HepG2 (cell line): ENCODE data around the gene RNASE4. TPM values are rescaled to one million over a fixed set of nuclear protein-coding genes. Genes with fewer than 3 reads are reported as not detected.

Experiments used
- ATAC-seq: fragments of 200-7000 bp; cut with Tn5 transposase; 3 replicates; pipeline ENCODE4 v1.9.1; 2020; ENCODE audit warnings: mild to moderate bottlenecking, moderate library complexity
- BruUV-seq: library from RNA; stranded (reverse); fragments of 400-500 nt; replicated peaks from 2 replicates; lab custom pipeline; 2021; lab: Mats Ljungman, UMichigan
- CTCF ChIA-PET: fragments of 300-600 bp; formaldehyde crosslinking; extraction: SDS; loops from one replicate; lab custom pipeline; 2021; ENCODE audit warnings: low total read pairs, inconsistent platforms, low intra/inter-chr PET ratio; lab: Yijun Ruan, JAX
- POLR2A ChIA-PET: fragments of 350-600 bp; sonication (Branson Sonifier 250); formaldehyde crosslinking; loops from one replicate; lab custom pipeline; 2020; ENCODE audit warnings: antibody characterized with exemption, inconsistent platforms; lab: Yijun Ruan, JAX
- DNase-seq: peaks from one replicate; pipeline ENCODE4 v3.0.0-alpha.2; 2015; ENCODE audit warnings: low spot score
- FAIRE-seq: peaks from 3 replicates; lab custom pipeline; 2011; peaks lifted over from hg19 to GRCh38; lab: Jason Lieb, UNC
- H2AFZ ChIP-seq: one replicate; pipeline ENCODE4 v1.6.1; 2011; ENCODE audit warnings: low read length, inconsistent platforms
- H3K27ac ChIP-seq: fragments of 300-600 bp; 3 replicates; pipeline ENCODE4 v1.8.0; 2011; ENCODE audit warnings: mixed run types, mild to moderate bottlenecking, mixed read lengths, low read length, inconsistent platforms; ENCODE audit not compliant: insufficient read depth; ENCODE audit errors: extremely low read length
- H3K27me3 ChIP-seq, 2 experiments: fragments of 200-600 bp in 1 of 2; 2 replicates in 1 of 2; 3 replicates in 1 of 2; pipeline versions ENCODE4 v1.6.0 to v1.8.0; 2011; ENCODE audit warnings: low read length in 2 of 2, mild to moderate bottlenecking in 2 of 2, moderate library complexity in 2 of 2, inconsistent platforms in 1 of 2; ENCODE audit not compliant: insufficient read depth in 2 of 2, control insufficient read depth in 1 of 2
- H3K36me3 ChIP-seq, 2 experiments: fragments of 200-600 bp in 1 of 2; replicated peaks in 1 of 2; 2 replicates in 1 of 2; 3 replicates in 1 of 2; pipeline versions ENCODE4 v1.5.1 to v1.8.0; 2011; ENCODE audit warnings: low read length in 2 of 2, inconsistent platforms in 1 of 2; ENCODE audit not compliant: insufficient read depth in 2 of 2, control insufficient read depth in 1 of 2
- H3K4me1 ChIP-seq: 2 replicates; pipeline ENCODE4 v1.5.1; 2012; ENCODE audit warnings: low read length, inconsistent platforms; ENCODE audit not compliant: insufficient read depth
- H3K4me2 ChIP-seq: 2 replicates; pipeline ENCODE4 v1.6.0; 2011; ENCODE audit warnings: low read depth, low read length, inconsistent platforms
- H3K4me3 ChIP-seq, 3 experiments: fragments of 200-600 bp in 1 of 3; sonication (generic), shearing (Covaris generic) in 1 of 3; replicated peaks in 1 of 3; 2 replicates each; pipeline ENCODE4 v1.5.1; 2011 to 2016; ENCODE audit warnings: low read length in 3 of 3, inconsistent platforms in 2 of 3, low read depth in 2 of 3, mild to moderate bottlenecking in 2 of 3, control low read depth in 1 of 3, mixed read lengths in 1 of 3; ENCODE audit not compliant: insufficient read depth in 1 of 3
- H3K79me2 ChIP-seq: one replicate; pipeline ENCODE4 v1.6.1; 2011; ENCODE audit warnings: low read length, inconsistent platforms; ENCODE audit not compliant: insufficient read depth
- H3K9ac ChIP-seq: 2 replicates; pipeline ENCODE4 v1.6.0; 2011; ENCODE audit warnings: mild to moderate bottlenecking, low read depth, low read length, inconsistent platforms; ENCODE audit not compliant: insufficient read depth
- H3K9me3 ChIP-seq: 2 replicates; pipeline ENCODE4 v1.5.1; 2012; ENCODE audit warnings: mild to moderate bottlenecking, low read length
- H4K20me1 ChIP-seq: 2 replicates; pipeline ENCODE4 v1.6.0; 2011; ENCODE audit warnings: inconsistent platforms, mild to moderate bottlenecking, low read length, moderate library complexity; ENCODE audit not compliant: insufficient read depth
- ADNP ChIP-seq: sonication (generic); formaldehyde crosslinking; IDR thresholded peaks from 2 replicates; pipeline ENCODE4 v1.4.0; 2020; ENCODE audit warnings: missing genetic modification reagents
- HDAC6 ChIP-seq: fragments of 200-600 bp; sonication (generic); IDR thresholded peaks from 2 replicates; pipeline ENCODE4 v1.7.0; 2017; ENCODE audit warnings: mild to moderate bottlenecking, antibody characterized with exemption, low read length, low read depth
- JUNB ChIP-seq: sonication (generic); formaldehyde crosslinking; IDR thresholded peaks from 2 replicates; pipeline ENCODE4 v1.8.0; 2022; ENCODE audit warnings: missing genetic modification reagents, mild to moderate bottlenecking, borderline replicate concordance
- PAF1 ChIP-seq: IDR thresholded peaks from 2 replicates; pipeline ENCODE4 v1.6.1; 2016; ENCODE audit warnings: missing genetic modification reagents, missing compliant biosample characterization
- POLR2A ChIP-seq, 2 experiments: IDR thresholded peaks; 2 replicates each; pipeline ENCODE4 v1.6.1; 2011; ENCODE audit warnings: low read depth in 2 of 2, low read length in 2 of 2, mild to moderate bottlenecking in 1 of 2, moderate library complexity in 1 of 2; ENCODE audit not compliant: insufficient read depth in 1 of 2
- POLR2AphosphoS5 ChIP-seq: IDR thresholded peaks from 2 replicates; pipeline ENCODE4 v1.6.1; 2012; ENCODE audit warnings: low read depth, low read length
- POLR2G ChIP-seq: fragments of 200-400 bp; formaldehyde crosslinking; IDR thresholded peaks from 2 replicates; pipeline ENCODE4 v1.6.1; 2018; ENCODE audit warnings: mild to moderate bottlenecking, low read depth, low read length, moderate library complexity
- RAD21 ChIP-seq: fragments of 450-650 bp; formaldehyde crosslinking; IDR thresholded peaks from 2 replicates; pipeline ENCODE4 v1.5.0; 2020; ENCODE audit warnings: mild to moderate bottlenecking
- RBFOX2 ChIP-seq: fragments of 200-400 bp; formaldehyde crosslinking; IDR thresholded peaks from 2 replicates; pipeline ENCODE4 v1.6.1; 2017; ENCODE audit warnings: low read depth, mild to moderate bottlenecking, low read length
- RORA ChIP-seq: sonication (generic); formaldehyde crosslinking; IDR thresholded peaks from 2 replicates; pipeline ENCODE4 v1.5.0; 2020; ENCODE audit warnings: mild to moderate bottlenecking, missing genetic modification reagents, moderate library complexity
- SMC3 ChIP-seq: IDR thresholded peaks from 2 replicates; pipeline ENCODE4 v1.6.1; 2011; ENCODE audit warnings: low read length, improper control_type of control experiment
- STAG1 ChIP-seq: sonication (generic); formaldehyde crosslinking; IDR thresholded peaks from 2 replicates; pipeline ENCODE4 v1.4.0; 2020; ENCODE audit warnings: missing genetic modification reagents
- TOE1 ChIP-seq: sonication (generic); formaldehyde crosslinking; IDR thresholded peaks from 2 replicates; pipeline ENCODE4 v1.4.0; 2020; ENCODE audit warnings: mild to moderate bottlenecking, missing genetic modification reagents
- ZNF3 ChIP-seq: IDR thresholded peaks from 2 replicates; pipeline ENCODE4 v1.7.0; 2017; ENCODE audit warnings: inconsistent platforms
- ZSCAN22 ChIP-seq: sonication (generic); formaldehyde crosslinking; IDR thresholded peaks from 2 replicates; pipeline ENCODE4 v1.4.0; 2020; ENCODE audit warnings: mild to moderate bottlenecking, missing genetic modification reagents
- WGBS: methylation state at CpG from one replicate; pipeline ENCODE4 v1.1.6; 2017; ENCODE audit warnings: low lambda C conversion rate; 5-methylcytosine and 5-hydroxymethylcytosine counted together
- in situ Hi-C: cut with HindIII; loops from 2 replicates; pipeline ENCODE4 v1.10.0; 2017; ENCODE audit warnings: low pct_unique_long_range_greater_than_20kb; ENCODE audit not compliant: extremely low pct_ligation_motif_present
- intact Hi-C: fragments of 100-400 bp; cut with micrococcal nuclease; formaldehyde crosslinking; loops from one replicate; pipeline ENCODE4 v1.10.0; 2022; ENCODE audit not compliant: unreplicated experiment
- polyA plus RNA-seq, 8 experiments: library from polyadenylated mRNA; depleted of rRNA in 3 of 8; stranded (reverse) in 7 of 8; unstranded in 1 of 8; fragments of >200 nt; fragmentation: Illumina TruSeq in 4 of 8; extraction: Trizol in 4 of 8; gene quantifications; 2 replicates each; pipeline versions ENCODE4 v1.2.1 to v1.2.3, GENCODE V29; 2011 to 2016; ENCODE audit warnings: low read depth in 4 of 8, missing spikeins in 1 of 8, mixed read lengths in 1 of 8; ENCODE audit not compliant: insufficient read depth in 1 of 8
- total RNA-seq, 5 experiments: library from RNA; depleted of rRNA; stranded (reverse); fragments of >200 nt; fragmentation: Illumina TruSeq; extraction: Trizol; gene quantifications; 2 replicates each; pipeline ENCODE4 v1.2.3, GENCODE V29; 2016; ENCODE audit warnings: low read depth in 1 of 5
- TF ChIP-seq, protein P1 (sequence below): sonication (generic); formaldehyde crosslinking; IDR thresholded peaks from 2 replicates; pipeline ENCODE4 v1.5.0; 2020; ENCODE audit warnings: mild to moderate bottlenecking, missing genetic modification reagents, moderate library complexity
- TF ChIP-seq, protein P2 (sequence below): IDR thresholded peaks from 2 replicates; pipeline ENCODE4 v1.6.1; 2012; ENCODE audit warnings: low read depth, low read length, improper control_type of control experiment

The RNASE4 gene
- total and polyA plus RNA-seq, 2 of the 13 experiments (the other 11 are each of a cell fraction or from before 2014, with no cell fraction given) = 109 to 983 TPM

DNA sequence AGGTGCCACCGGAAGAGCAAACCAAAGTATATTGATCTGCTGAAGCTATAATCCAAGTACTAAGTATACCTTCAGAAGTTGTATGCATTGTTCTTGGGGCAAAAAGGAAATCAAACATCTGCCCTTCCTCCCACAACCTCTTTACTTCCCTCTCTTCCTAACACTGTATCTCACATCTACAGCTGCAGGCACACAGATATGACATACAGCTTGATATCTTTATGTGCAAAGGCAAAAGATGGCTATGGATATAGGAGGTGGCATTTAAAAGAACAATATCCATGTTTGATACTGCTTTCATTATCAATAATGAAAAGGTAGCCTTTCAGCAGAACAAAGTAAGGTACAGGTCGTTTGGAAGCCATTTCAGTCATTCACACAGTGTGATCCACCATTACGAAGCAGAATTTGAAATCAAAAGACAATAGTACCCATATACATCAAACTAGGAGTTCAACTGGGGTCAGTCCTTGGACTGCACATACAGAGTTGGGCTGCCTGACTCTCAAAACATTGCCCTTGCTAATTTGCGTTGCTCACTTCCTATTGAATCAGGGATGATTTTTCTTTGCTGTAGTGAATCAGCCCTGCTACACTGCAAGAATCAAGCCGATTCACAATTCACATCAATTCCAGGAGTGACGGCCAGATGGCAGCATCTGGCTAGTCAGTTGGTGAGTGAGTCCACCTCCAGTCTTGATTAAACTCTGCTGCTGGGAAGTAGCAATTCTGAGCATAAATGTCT, 13.1 kb downstream of the RNASE4 start:
- CTCF ChIA-PET = interaction anchor here (0.9 to 1.7 kb wide), 4 partner anchors 88 to 343 kb away, joined by 3 to 5 read pairs (median 4); no protein-coding TSS in a partner anchor
- H3K4me2 ChIP-seq = no peak overlapping the region
- peak; percentile 15 for FAIRE-seq
- no peaks in the 10 kb centered on the region for H3K9me3 ChIP-seq
- intact Hi-C loops = loop anchor here (1.0 kb wide), 1 partner anchor 158 kb away; no protein-coding TSS in a partner anchor
- peak; percentile 78 for ATAC-seq
- peaks cover 68% of the 10 kb centered on the region for H4K20me1 ChIP-seq
- DNase-seq = peak; percentile 62
- TF ChIP-seq HDAC6 = no peak
- TF ChIP-seq POLR2G = peak; percentile 38; the same call in 1 of the 2 replicates
- TF ChIP-seq POLR2A (IDR thresholded peaks at IDR 0.05; ENCODE audit: insufficient read depth in 1 of 2, low read depth in 2 of 2, low read length in 2 of 2) = 0 out of 4 replicates have a peak, but pooled peaks of 1 of the 2 experiments have one; percentile 25
- TF ChIP-seq, protein P1, sequence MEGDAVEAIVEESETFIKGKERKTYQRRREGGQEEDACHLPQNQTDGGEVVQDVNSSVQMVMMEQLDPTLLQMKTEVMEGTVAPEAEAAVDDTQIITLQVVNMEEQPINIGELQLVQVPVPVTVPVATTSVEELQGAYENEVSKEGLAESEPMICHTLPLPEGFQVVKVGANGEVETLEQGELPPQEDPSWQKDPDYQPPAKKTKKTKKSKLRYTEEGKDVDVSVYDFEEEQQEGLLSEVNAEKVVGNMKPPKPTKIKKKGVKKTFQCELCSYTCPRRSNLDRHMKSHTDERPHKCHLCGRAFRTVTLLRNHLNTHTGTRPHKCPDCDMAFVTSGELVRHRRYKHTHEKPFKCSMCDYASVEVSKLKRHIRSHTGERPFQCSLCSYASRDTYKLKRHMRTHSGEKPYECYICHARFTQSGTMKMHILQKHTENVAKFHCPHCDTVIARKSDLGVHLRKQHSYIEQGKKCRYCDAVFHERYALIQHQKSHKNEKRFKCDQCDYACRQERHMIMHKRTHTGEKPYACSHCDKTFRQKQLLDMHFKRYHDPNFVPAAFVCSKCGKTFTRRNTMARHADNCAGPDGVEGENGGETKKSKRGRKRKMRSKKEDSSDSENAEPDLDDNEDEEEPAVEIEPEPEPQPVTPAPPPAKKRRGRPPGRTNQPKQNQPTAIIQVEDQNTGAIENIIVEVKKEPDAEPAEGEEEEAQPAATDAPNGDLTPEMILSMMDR (CRISPR knock-in tag) = peak; percentile 69
- TF ChIP-seq RORA (CRISPR knock-in tag) = no peak
- no peak for TF ChIP-seq ADNP (CRISPR knock-in tag)
- no peak for TF ChIP-seq TOE1 (CRISPR knock-in tag)
- TF ChIP-seq ZNF3 (CRISPR knock-in tag) = no peak
- peak; percentile 58 for TF ChIP-seq SMC3
- TF ChIP-seq STAG1 (CRISPR knock-in tag) = peak; percentile 61
- 0 out of 2 replicates have a peak, but pooled peaks have one; percentile 12 for TF ChIP-seq RAD21 (CRISPR knock-in tag)
- peak; percentile 33 for TF ChIP-seq PAF1
- TF ChIP-seq POLR2AphosphoS5 = peak; percentile 53
- TF ChIP-seq JUNB = 0 out of 2 replicates have a peak, but pooled peaks have one; percentile 38
- TF ChIP-seq ZSCAN22 (CRISPR knock-in tag) = 0 out of 2 replicates have a peak, but pooled peaks have one; percentile 73
- TF ChIP-seq RBFOX2 = peak; percentile 11; the same call in 1 of the 2 replicates
- TF ChIP-seq, protein P2, sequence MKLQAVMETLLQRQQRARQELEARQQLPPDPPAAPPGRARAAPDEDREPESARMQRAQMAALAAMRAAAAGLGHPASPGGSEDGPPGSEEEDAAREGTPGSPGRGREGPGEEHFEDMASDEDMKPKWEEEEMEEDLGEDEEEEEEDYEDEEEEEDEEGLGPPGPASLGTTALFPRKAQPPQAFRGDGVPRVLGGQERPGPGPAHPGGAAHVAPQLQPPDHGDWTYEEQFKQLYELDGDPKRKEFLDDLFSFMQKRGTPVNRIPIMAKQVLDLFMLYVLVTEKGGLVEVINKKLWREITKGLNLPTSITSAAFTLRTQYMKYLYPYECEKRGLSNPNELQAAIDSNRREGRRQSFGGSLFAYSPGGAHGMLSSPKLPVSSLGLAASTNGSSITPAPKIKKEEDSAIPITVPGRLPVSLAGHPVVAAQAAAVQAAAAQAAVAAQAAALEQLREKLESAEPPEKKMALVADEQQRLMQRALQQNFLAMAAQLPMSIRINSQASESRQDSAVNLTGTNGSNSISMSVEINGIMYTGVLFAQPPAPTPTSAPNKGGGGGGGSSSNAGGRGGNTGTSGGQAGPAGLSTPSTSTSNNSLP = peak; percentile 67; the same call in 1 of the 2 replicates
- TF ChIP-seq, all 625 proteins: peak for 12
- Histone ChIP-seq H3K27ac (no peak overlapping the region), H2AFZ (no peak overlapping the region), H3K79me2 (peaks cover 29% of the 10 kb centered on the region), H3K4me1 (no peaks in the 10 kb centered on the region), H3K4me3 (no peak overlapping the region), H3K9ac (no peak overlapping the region), H3K36me3 (peaks cover 35 to 78% of the 10 kb centered on the region in 2 experiments), H3K27me3 (no peaks in the 10 kb centered on the region)
- no TSS peak for BruUV-seq
- WGBS = 64% methylated on average over 6 of the region's 6 CpGs
- in situ Hi-C loops = loop anchor here (5.0 kb wide), 1 partner anchor 160 kb away; no protein-coding TSS in a partner anchor
- POLR2A ChIA-PET = interaction anchor here (1.3 to 1.5 kb wide), 3 partner anchors 10 to 40 kb away, joined by 3 to 4 read pairs (median 3); no protein-coding TSS in a partner anchor
